GM18505 (cell line): ENCODE results near the gene VWA8.

Source experiments
- ATAC-seq: cut with Tn5 transposase; IDR thresholded peaks from one replicate; pipeline ENCODE4 v1.9.1; 2021; ENCODE audit not compliant: unreplicated experiment
- POLR2A ChIP-seq: IDR thresholded peaks from 4 replicates; pipeline ENCODE4 v1.6.1; 2011; ENCODE audit warnings: borderline replicate concordance; ENCODE audit not compliant: insufficient read depth, insufficient read length; ENCODE audit errors: extremely low read depth

VWA8 gene

DNA sequence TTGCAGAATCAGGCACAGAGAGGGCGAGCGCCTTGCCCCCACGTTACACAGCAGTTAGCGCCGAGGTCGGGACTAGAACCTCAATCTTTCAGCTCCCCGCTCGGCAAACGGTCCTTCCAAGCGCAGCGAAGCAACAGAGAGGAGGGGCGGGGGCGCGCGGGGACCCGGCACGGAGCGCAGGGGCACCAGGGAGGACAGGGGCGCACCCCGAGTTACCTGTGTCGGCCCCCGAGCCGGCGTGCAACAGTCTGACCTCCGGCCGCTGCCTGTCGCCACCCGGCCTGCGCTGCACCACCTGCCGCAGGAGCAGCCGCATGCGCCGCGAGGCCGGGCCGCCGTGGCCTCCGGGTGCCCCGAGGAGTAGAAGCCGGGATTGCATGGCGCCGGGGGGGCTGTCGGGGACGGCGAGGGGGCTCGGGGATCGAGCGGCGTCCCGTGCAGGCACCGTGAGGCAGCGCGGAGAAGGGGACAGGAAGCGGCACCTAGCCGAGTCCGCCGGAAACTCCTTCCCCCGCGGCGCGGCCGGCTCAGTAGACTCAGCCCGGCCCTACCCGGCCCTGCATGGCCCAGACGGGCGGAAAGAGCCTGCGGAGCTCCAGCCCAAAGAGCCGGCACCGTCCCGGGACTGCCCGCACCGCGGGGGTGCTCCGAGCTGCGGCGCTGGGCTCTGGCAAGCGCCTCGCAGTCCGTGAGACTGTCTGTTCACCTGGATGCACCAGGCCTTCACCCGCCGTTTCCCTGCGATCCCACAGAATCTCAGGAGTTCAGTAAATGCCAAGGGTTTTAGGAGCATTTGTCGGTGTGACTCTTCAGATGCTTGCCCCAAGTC is at the start of gene VWA8:
VWA8 (minus strand) TSS at position 473 of the 829 bp plus-strand sequence; CDS start at position 379, 94 bp downstream.
- ATAC-seq: peak; percentile 89
- peak; percentile 83 for TF ChIP-seq POLR2A

- no peak for ATAC-seq
- no peak for TF ChIP-seq POLR2A
Observed at GRCh38 chr13:42009057-42009456, 48.1 kb upstream of the VWA8 start.

DNA sequence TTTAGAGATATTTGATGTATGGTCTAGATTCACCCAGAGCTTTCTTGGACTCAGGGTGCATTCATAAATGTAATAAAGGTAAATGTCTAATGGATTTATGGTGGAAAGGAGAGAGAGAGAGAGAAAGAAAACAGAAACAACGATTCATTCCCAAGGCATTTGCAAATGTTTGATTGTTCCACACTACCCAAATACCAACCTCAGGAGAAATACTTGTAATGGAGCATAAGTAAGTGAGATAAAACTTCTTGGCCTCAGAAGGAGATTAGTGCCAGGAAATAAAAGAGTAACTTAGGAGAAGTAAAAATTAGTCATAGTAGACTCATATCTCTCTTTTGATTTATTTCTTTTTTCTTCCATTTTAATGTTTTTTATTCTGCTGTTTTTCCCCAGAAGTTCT is 46.9 kb upstream of the VWA8 start:
- ATAC-seq: no peak
- TF ChIP-seq POLR2A: no peak

- ATAC-seq: no peak
- no peak for TF ChIP-seq POLR2A
Observed at GRCh38 chr13:42002066-42002465, 41.2 kb upstream of the VWA8 start.

- no peak for TF ChIP-seq POLR2A
- no peak for ATAC-seq
Observed at GRCh38 chr13:42001580-42001979, 40.7 kb upstream of the VWA8 start.

GRCh38 chr13:42000846-42001245 is 39.9 kb upstream of the VWA8 start:
- ATAC-seq: no peak
- TF ChIP-seq POLR2A: no peak

DNA sequence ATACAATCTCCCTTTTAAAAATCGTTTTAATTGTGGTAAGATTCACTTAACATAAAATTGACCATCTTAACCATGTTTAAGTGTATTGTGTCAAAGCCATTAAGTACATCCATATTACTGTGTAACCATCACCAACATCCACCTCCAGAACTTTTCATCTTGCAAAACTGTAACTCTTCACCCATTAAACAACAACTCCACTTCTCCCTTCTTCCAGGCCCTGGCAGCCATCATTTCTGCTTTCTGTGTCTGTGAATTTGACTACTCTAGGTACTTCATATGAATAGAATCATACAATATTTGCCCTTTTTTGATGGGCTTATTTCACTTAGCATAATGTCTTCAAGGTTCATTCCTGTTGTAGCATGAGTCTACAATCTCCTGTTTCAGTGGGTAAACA is 36.5 kb upstream of the VWA8 start:
- no peak for ATAC-seq

DNA sequence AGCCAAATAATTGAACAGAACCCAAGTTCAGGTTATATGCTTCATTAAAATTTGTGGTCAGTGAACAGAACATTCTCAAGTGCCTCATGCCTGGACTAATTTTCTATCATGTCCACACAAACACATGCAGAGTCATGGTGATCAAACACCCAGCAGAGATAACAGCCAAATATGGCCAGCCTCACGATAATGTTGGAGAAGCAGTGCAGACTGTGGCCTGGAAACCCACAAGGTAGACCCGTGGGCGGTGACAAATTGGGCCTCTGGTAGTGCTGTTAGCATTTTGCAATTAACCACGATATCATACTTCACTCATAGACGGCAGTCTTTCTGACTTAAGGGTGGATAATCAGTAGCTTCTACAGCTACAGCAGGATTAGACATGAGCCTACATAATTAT is 35.0 kb upstream of the VWA8 start:
- ATAC-seq: no peak
- no peak for TF ChIP-seq POLR2A

More for the DNA sequence above, 36.5 kb upstream of the VWA8 start:
- TF ChIP-seq POLR2A: no peak

GRCh38 chr13:41995336-41995735 is 34.4 kb upstream of the VWA8 start:
- no peak for ATAC-seq

GRCh38 chr13:41994696-41995095 is 33.8 kb upstream of the VWA8 start:
- ATAC-seq: no peak
- no peak for TF ChIP-seq POLR2A

More at GRCh38 chr13:41995336-41995735, 34.4 kb upstream of the VWA8 start:
- no peak for TF ChIP-seq POLR2A

DNA sequence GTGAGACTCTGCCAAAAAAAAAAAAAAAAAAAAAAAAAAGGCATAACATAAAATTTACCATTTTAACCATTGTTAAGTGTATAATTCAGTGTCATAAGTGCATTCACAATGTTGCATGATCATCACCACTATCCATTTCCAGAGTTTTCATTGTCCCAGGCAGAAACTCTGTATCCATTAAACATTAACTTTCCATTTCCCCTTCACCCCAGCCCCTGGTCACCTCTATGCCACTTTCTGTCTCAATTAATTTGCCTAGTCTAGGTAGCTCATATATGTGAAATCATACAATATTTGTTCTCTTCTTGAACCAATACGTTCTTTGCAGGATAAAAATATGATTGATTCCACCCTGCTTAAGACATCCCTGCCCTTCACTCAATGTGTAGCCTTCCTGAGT is 31.0 kb upstream of the VWA8 start:
- ATAC-seq: no peak
- no peak for TF ChIP-seq POLR2A

GRCh38 chr13:41988244-41988643 is 27.3 kb upstream of the VWA8 start:
- TF ChIP-seq POLR2A: no peak
- no peak for ATAC-seq

DNA sequence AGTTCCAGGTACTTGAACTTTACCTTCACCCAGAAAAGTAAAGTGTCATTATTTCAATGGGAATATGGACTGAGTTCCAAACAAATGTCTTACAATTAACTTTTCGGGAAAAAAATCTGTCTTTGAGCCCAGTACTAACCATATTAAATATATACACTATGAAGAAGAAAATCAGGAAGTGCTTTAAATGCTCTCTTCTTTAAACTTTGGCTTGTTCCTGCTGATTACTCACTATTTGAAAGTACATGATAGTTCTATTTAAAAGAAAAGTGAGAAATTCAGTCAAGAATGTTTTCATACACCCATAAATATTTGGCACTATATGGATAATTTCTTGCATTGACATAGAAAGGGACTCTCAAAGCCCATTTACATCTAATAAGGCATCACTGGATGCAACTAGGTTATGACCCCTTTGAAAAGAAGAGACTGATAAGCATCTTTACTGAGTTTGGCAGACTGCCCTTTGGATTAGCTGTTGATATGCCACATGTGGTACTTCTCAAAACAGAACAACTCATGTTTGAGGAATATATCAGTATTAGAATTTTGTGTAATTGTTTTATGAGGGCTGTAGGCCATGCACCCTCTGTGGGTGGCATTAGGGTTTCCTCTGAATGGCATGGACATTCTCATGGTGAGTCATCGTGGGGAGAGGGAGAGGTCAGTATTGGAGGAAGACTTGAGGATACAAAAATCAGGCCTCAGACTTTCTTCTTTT is 25.0 kb upstream of the VWA8 start:
- no peak for TF ChIP-seq POLR2A
- no peak for ATAC-seq
